ENCODE data around the gene ALDOC. TPM values are rescaled to one million over a fixed set of nuclear protein-coding genes. Genes with fewer than 3 reads are reported as not detected.

Gene ALDOC
- total and polyA plus RNA-seq, 10 of the 15 experiments (the other 5 are each of a cell fraction or from before 2014, with no cell fraction given) = 16.0 to 268 (median 78.2) TPM

- no peak for TF ChIP-seq PRDM15 (CRISPR knock-in tag; IDR thresholded peaks at IDR 0.05)
- no peak for TF ChIP-seq FOXM1 (IDR thresholded peaks at IDR 0.05; ENCODE audit: low read depth, low read length)
These were observed 43.3 kb upstream of the ALDOC start (continued) for GRCh38 chr17:28620010-28620409.

- ChIA-PET RAD21 (ENCODE audit: unreplicated experiment) (interaction anchor here (1.4 kb wide), 1 partner anchor 12 kb away, joined by 3 read pairs; no protein-coding TSS in a partner anchor), SMC1A (ENCODE audit: uncharacterized antibody, unreplicated experiment) (interaction anchor here (0.8 to 3.5 kb wide), 3 partner anchors 28 to 55 kb away, joined by 3 to 8 read pairs (median 3); no protein-coding TSS in a partner anchor), POLR2A (interaction anchor here (0.8 to 1.7 kb wide), 5 partner anchors 8 to 43 kb away, joined by 3 to 11 read pairs (median 4); no protein-coding TSS in a partner anchor), CTCF (interaction anchor here (0.9 to 1.4 kb wide), 5 partner anchors 8 to 70 kb away, joined by 3 to 6 read pairs (median 5); partner anchors contain the start of gene SPAG5)
- ATAC-seq (no peak), FAIRE-seq (no peak), DNase-seq (ENCODE audit: low read depth, low spot score) (no peak)
- no TSS peak for BruUV-seq (replicated peaks)
- no peak overlapping the region for H3K9ac ChIP-seq (ENCODE audit: control insufficient read depth, insufficient read depth, low read length)
- H3K4me1 ChIP-seq (ENCODE audit: control insufficient read depth, insufficient read depth, low read length) = no peaks in the 10 kb centered on the region; the same call in none of the 2 replicates
- H4K20me1 ChIP-seq (ENCODE audit: control insufficient read depth, insufficient read depth) = no peaks in the 10 kb centered on the region
- H2AFZ ChIP-seq (ENCODE audit: control insufficient read depth, low read depth, low read length) = no peak overlapping the region
- no peak overlapping the region for H3K27ac ChIP-seq (ENCODE audit: control insufficient read depth, insufficient read depth)
- in situ Hi-C loops (cut with MboI) = no loop called here
- intact Hi-C loops (cut with micrococcal nuclease; ENCODE audit: unreplicated experiment) = loop anchor here (5.0 kb wide), 1 partner anchor 126 kb away; no protein-coding TSS in a partner anchor
- H3K9me3 ChIP-seq (replicated peaks; ENCODE audit: control insufficient read depth, insufficient read depth, low read length) = no peaks in the 10 kb centered on the region
- H3K36me3 ChIP-seq (ENCODE audit: control insufficient read depth in 2 of 2, insufficient read depth in 2 of 2, low read length in 1 of 2) = peaks cover 46 to 64% of the 10 kb centered on the region in 2 experiments
- H3K4me2 ChIP-seq (ENCODE audit: control insufficient read depth, insufficient read depth) = no peak overlapping the region
- no peaks in the 10 kb centered on the region for H3K79me2 ChIP-seq (ENCODE audit: control insufficient read depth, insufficient read depth, low read length)
- 95% methylated on average over 3 of the region's 3 CpGs for WGBS (ENCODE audit: insufficient coverage, insufficient replicate concordance, low lambda C conversion rate, missing lambda C conversion rate)
- H3K4me3 ChIP-seq = no peak overlapping the region
- H3K27me3 ChIP-seq (replicated peaks in 1 of 2; ENCODE audit: control insufficient read depth in 2 of 2, insufficient read depth in 2 of 2, low read length in 1 of 2) = no peaks in the 10 kb centered on the region
- no peak for TF ChIP-seq HSF1 (IDR thresholded peaks at IDR 0.05; ENCODE audit: low read depth, low read length)
- TF ChIP-seq JUNB (IDR thresholded peaks at IDR 0.05) = no peak
- TF ChIP-seq ETV6 (conservative IDR thresholded peaks at IDR 0.05 in 1 of 2, IDR thresholded peaks at IDR 0.05 in 1 of 2; ENCODE audit: borderline replicate concordance in 1 of 2, low read depth in 1 of 2) = no peak
- no peak for TF ChIP-seq SMC3 (IDR thresholded peaks at IDR 0.05; ENCODE audit: borderline replicate concordance, low read length)
- TF ChIP-seq SPI1 (IDR thresholded peaks at IDR 0.05; ENCODE audit: borderline replicate concordance, insufficient read depth, low read depth, low read length) = no peak
- no peak for TF ChIP-seq HCFC1 (IDR thresholded peaks at IDR 0.05; ENCODE audit: low read length)
- TF ChIP-seq KAT2A (conservative IDR thresholded peaks at IDR 0.05; ENCODE audit: control insufficient read depth, low read depth, low read length) = no peak
- TF ChIP-seq RBBP5 (conservative IDR thresholded peaks at IDR 0.05) = no peak
- no peak for TF ChIP-seq MTA2 (IDR thresholded peaks at IDR 0.05; ENCODE audit: low read depth)
- no peak for TF ChIP-seq SP1 (IDR thresholded peaks at IDR 0.05; ENCODE audit: low read depth, low read length)
- TF ChIP-seq STAT3 (IDR thresholded peaks at IDR 0.05; ENCODE audit: low read depth, low read length) = no peak
- no peak for TF ChIP-seq ZNF687 (IDR thresholded peaks at IDR 0.05)
These were observed 41.8 kb upstream of the ALDOC start for GRCh38 chr17:28618464-28618863.
